NK-92 (cell line): ENCODE measurements around the gene SPIRE1.

Source experiments
- DNase-seq: peaks from one replicate; lab custom pipeline; 2025; ENCODE audit not compliant: unreplicated experiment; lab: John Stamatoyannopoulos, UW

SPIRE1 gene

DNA sequence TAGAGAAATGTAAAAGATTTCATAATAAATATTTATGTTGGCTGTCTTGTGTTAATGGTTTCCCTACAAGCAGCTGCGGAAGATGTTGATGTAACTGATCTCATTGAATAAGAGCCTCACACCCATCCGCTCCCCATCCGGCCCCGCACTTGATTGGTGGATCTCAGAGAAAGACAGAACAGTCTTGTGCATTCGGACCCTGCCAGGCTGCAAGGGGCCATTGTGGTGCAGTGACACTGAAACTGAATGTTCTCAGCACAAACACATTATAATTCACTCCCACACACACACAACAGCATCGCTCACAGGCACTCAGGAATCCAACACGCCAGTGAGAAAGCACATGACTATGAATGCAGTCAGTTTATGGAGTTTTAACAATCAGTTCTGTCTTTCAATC is 202.4 kb downstream of the SPIRE1 start:
- DNase-seq, result no peak

DNA sequence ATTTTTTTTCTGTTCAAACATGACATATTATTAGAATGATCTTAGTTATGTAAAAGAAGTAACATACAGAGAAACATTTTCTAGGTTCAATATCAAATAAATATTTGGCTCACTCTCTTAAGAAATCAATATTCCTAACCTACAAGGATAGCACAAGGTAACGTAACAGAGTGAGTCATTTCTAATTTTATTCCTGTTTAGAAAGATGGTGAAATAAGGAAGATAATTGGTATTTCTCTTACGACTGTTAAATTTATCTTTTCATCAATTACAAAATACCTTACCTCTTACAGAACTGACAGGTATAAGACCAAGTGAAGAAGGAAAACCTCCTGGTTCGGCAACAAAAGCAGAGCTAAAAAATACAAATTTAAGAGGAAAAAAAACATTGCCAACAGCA is 205.1 kb downstream of the SPIRE1 start:
- DNase-seq, result no peak

DNA sequence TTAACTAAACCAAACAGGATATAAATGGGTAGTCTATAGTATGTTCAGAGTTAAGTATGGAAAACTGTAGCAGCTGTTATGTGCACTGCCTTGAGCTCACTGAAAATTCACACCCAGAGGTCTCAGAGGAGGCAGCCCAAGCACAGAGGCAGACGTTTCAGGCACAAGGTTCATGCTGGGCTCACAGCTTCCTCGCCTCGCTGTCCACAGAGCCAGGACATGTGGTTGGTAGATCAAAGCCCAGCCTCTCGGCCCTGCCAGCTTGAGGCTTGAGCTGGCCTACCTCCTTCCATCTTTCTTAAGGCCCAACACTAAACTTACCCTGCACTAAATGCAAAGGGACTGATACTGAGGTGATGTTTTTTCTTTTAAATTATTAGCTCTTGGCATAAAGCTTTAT is 206.5 kb downstream of the SPIRE1 start:
- DNase-seq, result no peak

DNA sequence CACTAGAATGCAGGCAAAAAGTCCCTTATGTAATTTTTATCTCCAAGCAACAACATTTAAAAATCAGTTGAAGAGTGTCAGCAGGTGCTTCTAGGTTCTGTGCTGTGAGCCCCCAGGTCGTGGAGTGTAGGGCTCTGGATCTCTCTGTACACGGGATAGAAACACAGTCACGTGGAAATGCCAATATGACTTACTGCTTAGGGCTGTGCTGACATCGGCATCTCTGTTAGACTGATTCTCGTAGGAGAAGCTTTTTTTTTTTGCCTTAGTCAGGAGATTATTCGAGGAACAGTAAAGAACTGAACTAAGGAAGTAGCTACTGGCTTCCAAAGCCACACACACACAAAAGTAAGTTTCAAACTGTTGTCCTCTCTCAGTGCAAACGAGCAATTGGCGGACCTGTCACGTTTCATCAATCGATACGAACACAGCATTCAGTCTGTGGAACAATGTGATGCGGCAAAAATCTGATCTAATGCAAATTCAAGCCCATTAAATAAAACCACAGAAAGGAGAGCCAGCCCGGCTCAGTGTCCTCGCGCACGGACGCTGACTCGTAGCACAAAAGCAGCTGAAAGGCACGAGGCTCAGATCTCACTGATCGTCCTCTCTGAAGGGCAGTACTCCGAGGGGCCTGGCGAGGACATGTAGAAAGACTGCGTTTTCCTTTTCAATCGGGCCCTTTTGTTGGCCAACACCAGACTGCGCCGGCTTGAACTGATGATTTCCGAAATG is 208.7 kb downstream of the SPIRE1 start:
- DNase-seq, result no peak

DNA sequence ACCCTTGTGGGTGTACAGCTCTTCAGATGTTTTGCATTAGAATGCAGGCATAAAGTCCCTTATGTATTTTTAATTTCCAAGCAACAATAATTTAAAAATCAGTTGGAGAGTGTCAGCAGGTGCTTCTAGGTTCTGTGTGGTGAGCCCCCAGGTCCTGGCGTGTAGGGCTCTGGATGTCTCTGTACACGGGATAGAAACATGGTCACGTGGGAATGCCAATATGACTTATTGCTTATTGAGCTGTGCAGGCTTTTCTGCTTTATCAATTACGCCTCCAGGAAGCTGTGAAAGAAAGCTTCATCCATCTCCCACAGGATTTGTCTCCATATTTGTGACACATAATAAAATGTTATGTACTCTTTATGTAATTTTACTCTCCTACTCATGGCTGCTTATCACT is 212.4 kb downstream of the SPIRE1 start:
- DNase-seq, result no peak

DNA sequence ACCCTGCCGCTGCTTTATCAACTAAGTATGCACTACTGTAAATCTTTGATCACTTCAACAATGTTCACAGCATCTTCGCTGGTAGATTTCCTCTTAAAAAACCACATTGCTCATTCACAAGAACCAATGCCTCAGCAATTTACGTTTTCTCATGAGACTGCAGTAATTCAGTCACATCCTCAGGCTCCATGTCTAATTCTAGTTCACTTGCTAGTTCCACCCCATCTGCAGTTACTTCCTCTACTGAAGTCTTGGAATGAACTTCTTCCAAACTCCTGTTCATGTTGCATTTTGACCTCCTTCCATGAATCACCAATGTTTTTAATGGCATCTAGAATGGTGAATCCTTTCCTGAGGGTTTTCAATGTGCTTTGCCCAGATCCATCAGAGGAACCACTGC is 214.4 kb downstream of the SPIRE1 start:
- DNase-seq, result no peak

DNA sequence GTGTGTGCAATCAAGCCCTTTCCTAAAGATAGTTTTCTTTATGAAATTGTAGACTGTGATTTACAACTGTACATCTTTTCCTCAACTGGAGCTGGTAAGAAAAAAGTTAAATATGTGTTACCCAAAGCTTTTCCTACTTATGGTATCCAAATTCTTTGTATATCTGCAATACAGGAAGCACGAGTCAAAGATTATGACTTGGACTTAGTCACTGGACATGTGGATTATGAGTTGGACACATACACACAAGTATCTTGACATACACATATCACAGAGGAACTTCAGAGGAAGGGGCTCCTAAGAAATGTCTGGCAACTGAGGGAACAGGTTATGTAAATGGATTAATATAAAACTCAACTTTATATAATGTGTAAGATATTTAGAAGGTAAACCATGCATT is 215.0 kb downstream of the SPIRE1 start:
- no peak for DNase-seq

DNA sequence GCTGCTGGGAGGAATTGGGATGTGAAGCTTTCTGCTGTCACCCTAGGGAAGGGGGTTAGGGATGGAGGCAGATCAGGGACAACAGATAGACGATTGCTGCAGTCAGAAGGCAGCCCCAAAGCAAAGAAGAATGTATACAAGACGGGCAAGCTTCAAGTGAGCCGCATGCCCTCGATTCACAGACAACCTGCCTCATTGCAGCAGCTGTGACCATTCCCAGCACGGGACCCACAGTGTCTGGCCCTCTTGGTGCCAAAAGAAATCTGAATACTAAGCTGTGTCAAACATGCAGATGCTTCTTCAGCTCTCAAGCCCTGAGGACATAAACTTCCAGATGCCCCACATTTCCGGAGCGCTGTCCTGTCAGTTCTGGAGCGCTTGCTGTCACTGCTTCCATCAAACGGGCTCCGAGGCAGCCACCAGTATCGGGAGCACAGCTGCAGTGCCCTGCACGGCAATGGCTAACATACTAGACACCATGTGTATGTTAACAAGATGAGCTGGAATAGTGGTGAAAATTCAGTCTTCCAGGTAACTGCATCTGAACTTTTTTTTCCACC is 216.4 kb downstream of the SPIRE1 start:
- no peak for DNase-seq

DNA sequence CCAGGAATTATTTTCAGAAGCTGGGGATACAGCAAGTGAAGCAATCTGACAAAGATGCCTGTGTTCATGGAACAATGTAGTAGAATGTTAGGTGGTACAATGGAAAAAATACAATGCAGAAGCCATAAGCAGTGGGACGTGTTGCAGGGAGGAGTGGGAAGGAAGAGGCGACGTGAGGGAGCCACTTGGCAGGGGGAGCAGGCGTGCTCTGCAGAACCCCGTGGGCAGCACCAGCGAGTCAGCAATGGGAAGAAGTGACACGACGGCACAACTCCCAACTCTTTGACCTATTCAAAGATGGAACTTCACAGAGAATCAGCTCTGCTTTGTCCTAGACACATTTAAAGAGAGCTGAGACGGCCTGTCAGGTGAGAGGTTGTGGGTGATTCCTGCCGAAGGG is 219.7 kb downstream of the SPIRE1 start:
- DNase-seq, result no peak

DNA sequence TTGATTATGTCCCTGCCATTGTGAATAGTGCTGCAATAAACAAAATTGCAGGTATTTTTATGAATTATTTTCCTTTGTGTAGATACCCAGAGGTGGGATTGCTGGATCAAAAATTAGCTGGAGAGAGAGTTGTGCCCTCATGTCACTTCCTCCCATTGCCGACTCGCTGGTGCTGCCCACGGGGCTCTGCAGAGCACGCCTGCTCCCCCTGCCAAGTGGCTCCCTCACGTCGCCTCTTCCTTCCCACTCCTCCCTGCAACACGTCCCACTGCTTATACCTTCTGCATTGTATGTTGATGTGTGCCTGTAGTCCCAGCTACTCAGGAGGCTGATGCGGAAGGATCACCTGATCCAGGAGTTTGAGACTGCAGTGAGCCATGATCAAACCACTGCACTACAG is 222.0 kb downstream of the SPIRE1 start:
- no peak for DNase-seq

DNA sequence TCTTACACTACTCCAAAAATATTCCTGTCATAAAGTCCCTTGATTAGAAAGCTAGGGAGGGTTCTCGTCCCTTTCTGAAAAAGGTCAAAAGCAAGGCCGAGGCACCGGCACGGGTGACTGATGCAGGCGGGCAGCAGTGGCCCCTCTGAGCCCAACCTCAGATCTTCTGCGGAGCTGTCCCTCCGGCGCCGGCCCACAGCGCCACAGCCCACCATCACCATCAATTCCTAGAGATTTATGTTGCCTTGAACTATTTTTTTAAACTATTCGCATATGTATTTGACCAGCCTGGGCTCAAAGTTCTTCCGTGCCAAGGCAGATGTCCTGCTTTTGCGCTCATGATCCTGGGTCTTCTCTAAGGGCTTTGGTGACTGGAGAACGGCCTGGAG is 223.4 kb downstream of the SPIRE1 start:
- no peak for DNase-seq

DNA sequence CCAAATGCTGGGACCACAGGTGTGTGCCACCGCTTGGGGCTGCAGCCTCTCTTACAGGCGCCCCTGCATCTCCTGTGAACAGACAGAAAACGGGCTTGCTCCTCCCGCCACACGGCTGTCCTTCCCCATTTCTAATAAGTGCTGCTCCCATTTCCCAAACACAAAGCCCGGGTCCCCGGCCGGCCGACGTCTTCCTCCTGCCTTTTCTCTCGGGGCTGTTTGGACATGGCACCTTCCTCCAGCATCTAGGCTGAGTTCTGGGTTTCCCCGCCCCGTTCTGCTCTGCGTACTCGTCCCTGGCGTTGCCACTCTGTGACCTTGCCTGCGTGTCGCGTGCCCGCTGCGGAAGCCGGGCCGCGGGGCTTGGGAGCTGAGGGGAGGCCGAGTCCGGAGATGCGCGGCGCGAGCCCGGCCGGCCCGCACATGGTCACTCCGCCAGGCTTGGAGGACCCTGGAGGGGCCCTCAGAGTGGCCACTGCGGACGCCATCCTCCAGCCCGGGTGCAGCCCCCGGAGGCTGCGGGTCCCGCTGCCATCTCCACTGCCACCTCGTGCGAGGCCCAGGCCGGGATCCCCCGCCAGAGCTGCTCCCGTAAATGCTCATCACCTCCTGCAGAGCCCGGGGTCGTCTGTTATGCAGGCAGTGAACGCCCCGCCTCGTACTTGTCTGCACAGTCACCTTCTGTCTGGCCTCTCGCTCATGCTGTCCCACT is 223.9 kb downstream of the SPIRE1 start:
- no peak for DNase-seq

DNA sequence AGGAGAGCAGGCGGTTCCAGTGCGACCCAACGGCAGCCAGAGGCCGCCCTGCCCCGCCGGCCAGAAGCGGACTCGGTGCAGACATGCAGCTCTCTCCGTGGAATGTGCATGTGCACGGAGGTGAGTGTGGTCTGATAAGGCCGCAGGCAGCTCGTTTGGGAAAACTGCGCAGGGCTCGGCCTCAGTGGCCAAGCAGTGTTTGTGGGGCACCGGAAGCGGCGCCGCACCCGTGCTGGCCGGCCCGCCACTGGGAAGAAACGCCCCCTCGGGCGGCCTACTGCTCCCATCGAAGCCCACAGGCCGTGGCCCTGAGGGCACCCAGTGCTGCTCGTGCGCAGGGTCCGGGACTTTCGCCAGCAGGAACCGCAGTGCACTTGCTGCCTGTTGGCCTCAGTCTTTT is 225.0 kb downstream of the SPIRE1 start:
- DNase-seq, result no peak

DNA sequence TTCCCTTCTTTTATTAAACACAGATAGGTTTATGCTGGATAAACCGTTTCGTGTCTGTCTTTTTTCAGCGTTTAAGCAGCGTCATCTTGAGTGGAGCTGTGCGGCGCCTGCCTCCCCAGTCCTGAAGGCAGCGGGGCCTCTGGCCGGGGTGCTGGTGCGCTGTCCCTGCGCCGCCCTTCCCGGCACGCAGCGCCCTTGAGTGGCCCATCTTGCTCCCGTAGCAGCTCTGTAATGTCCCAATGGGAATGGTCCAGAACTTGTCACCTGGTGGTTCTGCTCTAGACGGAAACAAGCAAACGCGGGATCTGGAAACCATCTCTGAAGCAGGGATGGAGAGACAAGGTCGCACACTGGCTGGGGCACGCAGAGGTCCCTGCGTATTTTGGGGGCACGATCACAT is 225.7 kb downstream of the SPIRE1 start:
- no peak for DNase-seq

DNA sequence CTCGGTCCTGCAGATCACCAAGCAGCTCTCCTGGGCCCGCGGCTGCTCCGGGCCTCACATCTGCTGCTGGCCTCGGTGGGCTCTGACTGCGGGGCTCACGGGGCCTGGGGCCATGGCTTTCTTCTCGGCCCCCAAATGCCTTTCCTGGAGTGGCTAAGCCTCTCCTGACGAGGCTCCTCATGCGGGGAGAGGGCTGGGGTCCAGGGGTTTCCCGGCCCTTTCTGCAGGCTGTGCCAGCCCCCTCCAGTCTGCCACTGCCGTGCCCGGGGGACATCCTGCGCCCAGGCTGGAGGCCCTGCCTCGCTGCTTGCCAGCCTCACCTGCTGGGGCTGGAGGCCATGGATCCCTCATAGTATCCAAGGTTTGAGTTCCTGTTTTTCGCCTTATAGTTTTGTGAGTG is 226.3 kb downstream of the SPIRE1 start:
- no peak for DNase-seq

DNA sequence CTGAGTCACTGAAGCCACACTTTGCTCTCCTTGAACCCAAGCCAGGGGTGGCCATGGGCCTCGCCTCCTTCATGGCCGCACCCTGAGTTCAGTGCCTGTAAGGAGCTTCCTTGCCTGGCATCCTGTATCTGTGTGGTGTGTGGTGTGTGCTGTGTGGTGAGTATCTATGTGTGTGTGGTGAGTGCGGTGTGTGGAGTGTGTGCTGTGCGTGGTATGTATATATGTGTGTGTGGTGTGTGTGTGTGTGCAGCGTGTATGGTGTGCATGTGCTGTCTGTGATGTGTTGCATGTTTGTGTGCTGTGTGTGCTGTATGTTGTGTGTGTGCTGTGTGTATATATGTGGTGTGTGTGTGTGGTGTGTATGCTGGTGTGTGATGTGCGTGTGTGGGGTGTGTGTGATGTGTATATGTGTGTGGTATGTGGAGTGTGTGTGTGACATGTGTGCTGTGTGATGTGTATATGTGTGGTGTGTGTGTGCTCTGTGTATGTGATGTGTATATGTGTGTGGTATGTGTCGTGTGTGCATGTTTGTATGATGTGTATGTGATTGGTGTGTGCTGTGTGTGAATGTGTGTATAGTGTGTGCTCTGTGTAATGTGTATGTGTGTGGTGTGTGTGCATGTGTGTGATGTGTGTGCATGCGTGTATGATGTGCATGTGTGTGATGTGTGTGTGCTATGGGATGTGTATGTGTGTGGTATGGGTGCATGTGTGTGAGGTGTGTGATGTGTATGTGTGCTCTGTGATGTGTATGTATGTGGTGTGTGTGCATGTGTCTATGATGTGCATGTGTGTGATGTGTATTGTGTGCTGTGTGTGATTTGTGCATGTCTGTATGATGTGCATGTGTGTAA is 227.5 kb downstream of the SPIRE1 start:
- no peak for DNase-seq

DNA sequence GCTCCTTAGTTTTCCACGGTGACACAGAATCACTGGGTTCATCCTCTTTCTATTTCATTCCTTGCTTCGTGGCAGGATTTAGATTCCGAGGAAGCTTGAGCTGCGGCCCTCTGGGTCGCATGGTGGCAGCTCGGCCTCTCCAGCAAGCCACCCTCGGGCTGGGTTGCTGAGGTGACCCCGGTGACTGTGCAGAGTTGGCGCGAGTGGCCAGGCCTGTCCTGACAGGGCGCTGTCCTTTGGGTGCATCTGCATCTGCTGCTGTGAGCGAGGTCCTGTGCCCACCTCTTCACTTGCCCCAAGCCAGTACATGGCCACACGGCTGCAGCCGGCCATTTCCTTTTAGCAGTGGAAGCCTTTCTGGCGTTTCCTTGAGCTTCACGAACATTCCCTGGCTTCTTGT is 228.4 kb downstream of the SPIRE1 start:
- no peak for DNase-seq

DNA sequence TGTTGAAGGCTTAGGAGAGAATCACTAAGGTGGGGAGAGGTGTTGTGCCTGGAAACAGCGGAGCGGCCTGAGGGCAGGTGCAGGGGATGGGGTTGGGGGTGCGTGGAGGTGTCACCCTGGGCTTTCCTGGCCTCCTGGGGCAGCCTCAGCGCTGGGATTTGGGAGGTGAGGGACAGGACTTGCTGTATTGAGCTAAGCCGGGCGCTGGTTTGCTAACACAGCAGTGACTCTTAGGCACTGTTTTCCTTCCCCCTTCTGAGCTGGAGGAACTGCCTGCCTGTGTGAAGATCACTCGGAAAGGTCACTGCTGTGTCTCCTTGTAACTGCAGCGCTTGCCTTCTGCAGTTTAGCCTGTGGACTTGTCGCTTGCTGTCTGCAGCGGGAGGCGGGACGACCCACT is 229.0 kb downstream of the SPIRE1 start:
- no peak for DNase-seq

DNA sequence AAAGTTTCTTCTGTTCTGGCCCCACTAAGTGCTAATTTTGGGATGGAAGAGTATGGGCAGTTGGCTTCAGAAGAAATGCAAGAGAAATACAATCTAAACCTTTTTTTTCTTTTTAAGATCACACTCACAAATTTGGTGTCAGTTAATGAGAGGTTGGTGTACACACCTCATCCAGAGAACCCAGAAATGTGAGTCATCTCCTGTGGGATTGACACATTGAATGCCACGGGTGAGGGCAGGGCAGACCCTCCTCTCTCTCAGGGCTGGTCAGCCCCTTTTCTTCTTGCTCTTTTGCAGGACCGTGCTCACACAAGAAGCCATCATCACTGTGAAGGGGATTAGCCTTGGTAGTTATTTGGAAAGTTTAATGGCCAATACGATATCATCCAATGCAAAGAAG is 231.0 kb downstream of the SPIRE1 start:
- DNase-seq, result no peak

DNA sequence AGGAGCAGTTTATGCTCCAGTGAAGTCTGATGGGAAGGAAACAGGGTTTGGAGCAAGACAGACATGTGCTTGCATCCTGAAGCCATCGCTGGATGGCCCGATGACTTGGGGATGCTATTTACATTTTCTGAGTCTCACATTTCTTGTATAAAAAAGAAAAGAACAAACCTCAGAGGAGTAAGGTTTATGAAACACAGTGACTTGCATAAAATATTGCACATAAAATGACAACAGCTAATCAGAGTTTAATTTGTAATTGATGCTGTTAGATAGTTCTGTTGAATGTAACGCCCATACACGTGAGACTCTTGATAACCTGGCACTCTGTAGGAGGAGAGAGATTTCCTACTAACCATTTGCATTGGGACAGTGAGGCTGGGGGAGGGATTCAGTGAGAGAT is 233.7 kb downstream of the SPIRE1 start:
- no peak for DNase-seq

DNA sequence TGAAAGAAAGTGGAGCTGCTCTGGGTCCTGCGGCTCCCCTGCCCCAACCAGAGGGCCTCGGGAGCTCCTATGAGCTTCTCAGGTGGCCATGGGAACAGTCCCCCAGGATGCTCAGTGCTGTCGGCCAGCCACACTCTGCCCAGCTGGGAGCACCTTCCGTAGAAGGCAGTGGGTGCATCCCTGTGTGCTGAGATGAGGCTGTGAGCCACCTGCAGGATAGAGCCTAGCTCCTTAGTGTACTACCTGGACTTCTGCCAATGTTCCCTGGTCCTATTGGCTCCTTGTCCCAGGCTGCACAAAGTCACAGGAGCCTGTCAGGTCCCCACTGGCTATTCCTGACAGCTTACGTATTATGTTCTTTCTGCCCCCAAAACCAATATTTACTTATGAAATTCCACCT is 234.1 kb downstream of the SPIRE1 start:
- DNase-seq, result no peak

DNA sequence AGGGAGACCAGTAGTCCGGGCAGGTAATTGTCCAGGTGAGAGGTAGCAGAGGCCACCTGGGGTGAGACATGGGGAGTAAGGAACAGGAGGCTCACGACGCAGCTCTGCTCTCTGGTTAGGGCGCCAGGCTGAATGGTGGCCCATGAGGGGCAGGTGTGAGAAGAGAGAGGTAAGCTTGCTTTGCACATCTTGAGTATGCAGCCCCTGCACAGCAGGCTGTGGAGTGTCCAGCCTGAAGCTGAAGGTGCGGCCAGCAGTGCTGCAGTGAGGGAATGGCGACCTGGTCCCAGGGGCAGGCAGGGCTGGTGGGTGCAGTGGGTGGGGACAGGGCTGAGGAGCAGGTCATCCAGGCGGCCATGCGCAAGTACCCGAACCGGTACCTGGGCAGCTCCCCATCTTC is 234.5 kb downstream of the SPIRE1 start:
- DNase-seq, result no peak
